ENCODE data around the gene MLLT3.

Gene MLLT3

DNA sequence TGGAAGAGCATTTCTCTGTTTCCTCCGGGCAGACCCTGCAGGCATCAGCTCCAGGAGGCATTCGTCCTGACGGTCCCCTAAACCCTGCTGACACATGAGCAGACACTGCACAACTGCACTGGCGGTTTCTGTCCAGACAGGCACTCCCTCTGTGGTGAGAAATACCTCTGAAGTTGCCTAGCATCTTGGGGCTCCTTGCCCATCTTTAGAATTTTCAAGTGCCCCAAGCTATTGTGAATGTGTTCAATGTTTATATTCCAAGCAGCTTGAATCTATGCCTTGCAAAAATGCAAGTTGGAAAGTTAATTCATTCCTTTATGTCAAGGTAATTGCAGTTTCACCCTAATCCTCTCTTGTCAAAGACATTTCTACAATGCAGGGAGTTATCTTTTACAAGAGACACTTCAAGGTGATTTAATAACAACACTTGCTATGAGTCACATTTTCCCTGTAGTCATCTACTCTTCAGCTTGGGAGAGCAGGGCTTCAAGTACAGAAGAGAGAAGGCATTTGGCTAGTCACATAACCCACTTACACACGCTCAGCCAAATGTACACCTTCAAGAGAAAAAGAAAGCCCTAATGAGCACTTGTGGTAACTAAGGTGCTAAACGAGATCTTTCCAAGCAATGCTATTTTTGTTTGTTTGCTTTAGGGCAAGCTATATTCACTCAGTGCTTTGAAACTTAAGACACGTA is 302.5 kb downstream of the MLLT3 start:
- Mint-ChIP-seq H3K36me3 (ENCODE audit: low read depth) (no peaks in the 10 kb centered on the region), H3K27ac (peak overlapping the region; percentile 10 to 41 (median 12)), H3K27me3 (ENCODE audit: low read depth) (peaks cover 23% of the 10 kb centered on the region), H3K4me1 (peaks cover 37% of the 10 kb centered on the region), H3K9me3 (no peaks in the 10 kb centered on the region), H3K4me3 (no peak overlapping the region)
- TF ChIP-seq, protein P1, sequence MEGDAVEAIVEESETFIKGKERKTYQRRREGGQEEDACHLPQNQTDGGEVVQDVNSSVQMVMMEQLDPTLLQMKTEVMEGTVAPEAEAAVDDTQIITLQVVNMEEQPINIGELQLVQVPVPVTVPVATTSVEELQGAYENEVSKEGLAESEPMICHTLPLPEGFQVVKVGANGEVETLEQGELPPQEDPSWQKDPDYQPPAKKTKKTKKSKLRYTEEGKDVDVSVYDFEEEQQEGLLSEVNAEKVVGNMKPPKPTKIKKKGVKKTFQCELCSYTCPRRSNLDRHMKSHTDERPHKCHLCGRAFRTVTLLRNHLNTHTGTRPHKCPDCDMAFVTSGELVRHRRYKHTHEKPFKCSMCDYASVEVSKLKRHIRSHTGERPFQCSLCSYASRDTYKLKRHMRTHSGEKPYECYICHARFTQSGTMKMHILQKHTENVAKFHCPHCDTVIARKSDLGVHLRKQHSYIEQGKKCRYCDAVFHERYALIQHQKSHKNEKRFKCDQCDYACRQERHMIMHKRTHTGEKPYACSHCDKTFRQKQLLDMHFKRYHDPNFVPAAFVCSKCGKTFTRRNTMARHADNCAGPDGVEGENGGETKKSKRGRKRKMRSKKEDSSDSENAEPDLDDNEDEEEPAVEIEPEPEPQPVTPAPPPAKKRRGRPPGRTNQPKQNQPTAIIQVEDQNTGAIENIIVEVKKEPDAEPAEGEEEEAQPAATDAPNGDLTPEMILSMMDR (IDR thresholded peaks at IDR 0.05; ENCODE audit: unreplicated experiment in 3 of 3), result no peak

DNA sequence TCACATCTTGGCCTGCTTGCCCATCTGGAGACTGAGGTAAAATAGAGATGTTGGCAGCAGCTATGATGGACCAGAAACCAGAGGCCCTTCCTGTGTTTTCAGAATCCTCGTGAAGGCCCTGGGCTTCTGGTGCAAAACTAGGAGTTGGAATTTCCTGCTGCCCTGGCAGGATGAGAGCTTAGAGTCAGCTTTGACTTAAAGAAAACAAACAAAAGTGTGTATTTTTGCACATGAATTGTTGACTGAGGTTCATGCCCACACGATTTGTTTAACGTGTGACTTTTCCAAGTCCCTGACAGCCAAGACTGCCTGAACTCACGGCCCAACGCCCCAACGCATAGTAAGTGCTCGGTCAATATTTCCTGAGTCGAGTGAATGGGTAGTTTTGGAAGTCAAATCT is 303.1 kb downstream of the MLLT3 start:
- Mint-ChIP-seq H3K36me3 (ENCODE audit: low read depth) (no peaks in the 10 kb centered on the region), H3K4me1 (peaks cover 37% of the 10 kb centered on the region), H3K9me3 (no peaks in the 10 kb centered on the region), H3K27ac (peak overlapping the region in 1 of 3 experiments; percentile 12), H3K27me3 (ENCODE audit: low read depth) (peaks cover 23% of the 10 kb centered on the region), H3K4me3 (no peak overlapping the region)
- TF ChIP-seq, protein P1 (IDR thresholded peaks at IDR 0.05; ENCODE audit: unreplicated experiment in 3 of 3), result no peak

DNA sequence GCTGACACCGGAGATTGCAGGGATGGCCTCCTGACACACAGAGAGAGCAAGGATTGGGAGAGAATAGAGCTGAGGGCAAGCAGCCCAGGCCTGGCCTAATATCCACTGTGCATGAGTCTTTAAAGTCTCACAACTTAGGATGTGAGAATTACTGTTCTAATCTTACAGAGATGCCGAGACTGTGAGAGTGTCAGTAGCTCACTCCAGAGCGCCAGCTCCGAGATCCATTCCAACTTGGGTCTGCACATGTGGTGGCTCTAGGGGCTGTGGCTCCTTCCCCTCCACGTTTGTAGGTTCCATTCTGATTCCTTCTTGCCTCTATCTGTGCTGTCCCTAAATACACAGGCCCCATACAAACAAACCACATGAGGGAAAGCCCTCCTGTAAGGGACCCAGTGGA is 304.6 kb downstream of the MLLT3 start:
- Mint-ChIP-seq H3K36me3 (ENCODE audit: low read depth) (no peaks in the 10 kb centered on the region), H3K4me1 (peaks cover 37% of the 10 kb centered on the region), H3K4me3 (no peak overlapping the region), H3K27me3 (ENCODE audit: low read depth) (peaks cover 23% of the 10 kb centered on the region), H3K27ac (no peak overlapping the region), H3K9me3 (no peaks in the 10 kb centered on the region)
- TF ChIP-seq, protein P1 (IDR thresholded peaks at IDR 0.05; ENCODE audit: unreplicated experiment in 3 of 3), result no peak

DNA sequence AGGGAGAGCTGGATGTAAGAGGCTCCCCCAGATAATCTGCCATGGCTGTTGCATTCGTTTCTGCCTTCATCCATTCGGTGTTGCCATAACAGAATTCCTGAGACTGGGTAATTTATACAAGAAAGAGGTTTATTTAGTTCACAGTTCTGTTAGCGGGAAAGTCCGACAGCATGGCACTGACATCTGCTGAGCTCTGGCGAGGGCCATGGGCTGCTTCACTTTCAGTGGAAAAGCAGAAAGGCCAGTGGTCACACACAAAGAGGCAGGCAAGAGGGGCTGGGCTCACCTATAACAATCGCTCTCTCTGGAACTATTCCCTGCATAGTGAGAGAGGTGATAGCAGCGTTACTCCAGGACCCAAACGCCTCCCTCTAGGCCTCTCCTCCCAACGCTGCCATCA is 305.9 kb downstream of the MLLT3 start:
- Mint-ChIP-seq H3K36me3 (ENCODE audit: low read depth) (no peaks in the 10 kb centered on the region), H3K4me3 (no peak overlapping the region), H3K27me3 (ENCODE audit: low read depth) (peaks cover 16% of the 10 kb centered on the region), H3K9me3 (peaks cover 3% of the 10 kb centered on the region), H3K4me1 (peaks cover 30% of the 10 kb centered on the region), H3K27ac (no peak overlapping the region)
- TF ChIP-seq, protein P1 (IDR thresholded peaks at IDR 0.05; ENCODE audit: unreplicated experiment in 3 of 3), result no peak

DNA sequence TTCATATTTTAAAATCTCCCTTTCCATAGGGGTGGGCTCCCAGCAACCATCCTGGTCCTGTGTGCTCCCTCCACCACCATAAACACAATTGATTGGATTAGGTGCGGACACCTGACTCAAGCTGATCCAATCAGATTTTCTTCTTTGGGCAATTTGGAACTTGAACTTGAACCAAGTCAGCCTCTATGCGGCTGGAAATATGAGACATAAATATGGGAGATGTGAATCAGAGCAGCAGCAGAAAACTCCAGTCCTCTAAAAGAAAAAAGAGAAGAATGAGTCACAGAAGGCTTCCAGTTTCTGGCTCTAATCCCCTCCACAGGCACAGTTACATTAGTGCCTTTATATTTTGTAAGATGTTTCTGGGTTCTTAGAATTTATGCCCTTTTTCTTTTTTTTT is 306.6 kb downstream of the MLLT3 start:
- TF ChIP-seq, protein P1 (IDR thresholded peaks at IDR 0.05; ENCODE audit: unreplicated experiment in 3 of 3), result no peak
- Mint-ChIP-seq H3K4me3 (no peak overlapping the region), H3K9me3 (peaks cover 3% of the 10 kb centered on the region), H3K36me3 (ENCODE audit: low read depth) (no peaks in the 10 kb centered on the region), H3K27me3 (ENCODE audit: low read depth) (peaks cover 16% of the 10 kb centered on the region), H3K4me1 (peaks cover 23% of the 10 kb centered on the region), H3K27ac (no peak overlapping the region)

DNA sequence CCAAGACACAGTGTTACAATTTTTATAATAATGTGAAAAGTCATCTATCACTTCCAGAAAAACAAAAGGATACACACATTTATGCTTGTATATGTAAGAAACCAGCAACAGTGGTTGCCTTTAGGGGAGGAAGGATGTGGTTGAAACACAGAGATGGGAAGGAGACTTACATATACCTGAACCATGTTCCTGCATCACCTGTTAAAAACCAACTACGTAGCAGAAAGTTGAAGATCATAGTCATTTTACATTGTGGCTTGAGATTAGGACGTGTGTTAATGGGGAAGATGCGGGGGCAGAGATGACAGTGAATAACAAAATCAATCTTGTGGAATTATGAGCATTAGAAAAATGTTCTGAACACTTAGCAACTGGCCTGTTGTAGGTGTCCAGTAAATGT is 307.3 kb downstream of the MLLT3 start:
- Mint-ChIP-seq H3K9me3 (peaks cover 3% of the 10 kb centered on the region), H3K27ac (no peak overlapping the region), H3K4me1 (peaks cover 19% of the 10 kb centered on the region), H3K27me3 (ENCODE audit: low read depth) (peaks cover 16% of the 10 kb centered on the region), H3K36me3 (ENCODE audit: low read depth) (no peaks in the 10 kb centered on the region), H3K4me3 (no peak overlapping the region)
- TF ChIP-seq, protein P1 (IDR thresholded peaks at IDR 0.05; ENCODE audit: unreplicated experiment in 3 of 3), result no peak

Measured in nephron (organoid).